AML-193 (cell line): ENCODE measurements around the gene QRFP.

Experiments used
- DNase-seq, 2 experiments: peaks; one replicate each; lab custom pipeline; 2025; lab: John Stamatoyannopoulos, UW

Gene QRFP

DNA sequence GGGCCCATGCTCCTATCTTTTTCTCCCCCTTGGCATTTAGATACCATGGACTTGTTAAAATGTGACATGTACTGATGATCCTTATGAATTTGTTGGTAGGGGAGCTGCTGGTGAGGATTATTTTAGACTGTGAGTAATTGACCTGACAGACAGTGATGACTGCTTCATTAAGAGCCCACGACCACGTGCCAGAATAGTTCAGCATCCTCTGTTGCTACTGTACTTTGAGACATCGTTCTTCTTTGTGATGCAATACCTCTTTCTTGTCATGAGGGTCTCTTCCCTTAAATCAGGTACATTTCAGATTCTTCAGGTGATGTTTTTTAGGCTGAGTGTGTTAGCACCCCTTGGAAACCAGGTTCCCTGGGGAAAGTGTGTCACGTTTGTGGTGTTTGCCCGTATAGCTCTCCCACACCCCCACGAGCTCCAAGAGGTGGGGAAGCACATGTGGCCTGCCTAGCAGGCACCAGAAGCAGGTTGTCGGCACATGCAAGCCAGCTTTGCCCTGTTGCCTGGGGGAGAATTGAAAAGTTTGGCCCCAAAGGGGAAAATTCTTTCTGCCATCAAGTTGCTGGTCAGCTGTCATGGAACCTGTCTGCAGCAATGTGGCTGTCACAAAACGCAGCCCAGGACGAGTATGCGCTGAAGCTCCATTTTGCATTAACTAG, 25.1 kb downstream of the QRFP start:
- DNase-seq, result no peak

GRCh38 chr9:130870491-130871381, 25.9 kb downstream of the QRFP start:
- no peak for DNase-seq

- DNase-seq, result no peak
Observed at GRCh38 chr9:130869250-130869649, 27.4 kb downstream of the QRFP start.

DNA sequence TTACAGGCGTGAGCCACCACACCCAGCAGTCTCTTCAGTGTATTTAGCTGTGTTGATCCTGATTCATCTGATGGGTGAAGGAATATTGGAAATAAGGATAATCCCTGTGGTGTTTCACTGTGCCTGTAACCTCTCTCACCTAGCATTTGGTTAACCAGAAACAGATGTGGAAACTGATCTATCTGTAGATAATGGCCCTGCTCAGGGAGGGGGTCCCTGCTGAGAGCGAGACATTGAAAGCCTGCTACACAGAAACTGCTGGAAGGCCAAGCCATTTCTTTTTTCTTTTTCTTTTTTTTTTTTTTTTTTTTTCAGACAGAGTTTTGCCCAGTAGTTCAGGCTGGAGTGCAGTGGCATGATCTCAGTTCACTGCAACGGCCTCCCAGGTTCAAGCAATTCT, 28.4 kb downstream of the QRFP start:
- DNase-seq, result no peak

- DNase-seq, result no peak
Observed at GRCh38 chr9:130867556-130867955, 29.1 kb downstream of the QRFP start.

DNA sequence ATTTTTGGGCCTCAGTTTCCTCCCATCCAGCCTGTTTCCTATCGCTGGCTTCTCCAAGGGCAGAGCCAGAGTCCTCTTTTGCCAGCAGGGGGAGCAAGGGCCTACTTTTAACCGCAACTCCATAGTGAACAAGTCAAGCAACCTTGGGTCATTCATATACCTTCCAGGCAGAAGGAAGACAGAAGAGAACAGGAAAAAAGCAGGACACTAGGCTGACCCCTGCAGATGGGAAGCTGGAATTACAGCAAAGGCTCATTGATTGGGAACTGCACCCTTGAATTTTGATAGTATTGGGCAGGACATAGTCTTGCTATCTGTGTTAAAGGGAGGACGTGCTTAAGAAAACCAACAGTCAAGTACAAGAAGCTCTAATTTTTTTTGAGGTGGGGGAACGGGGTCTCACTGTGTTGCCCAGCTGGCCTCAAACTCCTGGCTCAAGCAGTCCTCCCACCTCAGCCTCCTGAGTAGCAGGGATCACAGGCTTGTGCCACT, 30.1 kb downstream of the QRFP start:
- peak; percentile 70 to 80 for DNase-seq

DNA sequence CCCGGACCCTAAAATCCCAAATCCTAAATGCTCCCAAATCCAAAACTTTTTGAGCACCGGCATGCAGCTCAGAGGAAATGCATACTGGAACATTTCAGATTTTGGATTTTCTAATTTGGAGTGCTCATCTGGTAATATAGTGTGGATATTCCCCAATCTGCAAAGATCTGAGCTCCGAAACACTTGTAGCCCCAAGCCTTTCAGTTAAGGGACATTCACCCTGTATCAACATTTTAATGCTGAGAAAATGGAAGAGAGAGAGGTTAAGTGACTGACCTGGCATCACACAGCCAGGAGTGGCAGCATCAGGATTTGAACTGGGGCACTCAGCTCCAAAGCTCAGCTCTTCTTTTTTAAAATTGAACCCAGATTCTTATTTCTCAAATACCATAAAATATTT, 30.7 kb downstream of the QRFP start:
- no peak for DNase-seq

DNA sequence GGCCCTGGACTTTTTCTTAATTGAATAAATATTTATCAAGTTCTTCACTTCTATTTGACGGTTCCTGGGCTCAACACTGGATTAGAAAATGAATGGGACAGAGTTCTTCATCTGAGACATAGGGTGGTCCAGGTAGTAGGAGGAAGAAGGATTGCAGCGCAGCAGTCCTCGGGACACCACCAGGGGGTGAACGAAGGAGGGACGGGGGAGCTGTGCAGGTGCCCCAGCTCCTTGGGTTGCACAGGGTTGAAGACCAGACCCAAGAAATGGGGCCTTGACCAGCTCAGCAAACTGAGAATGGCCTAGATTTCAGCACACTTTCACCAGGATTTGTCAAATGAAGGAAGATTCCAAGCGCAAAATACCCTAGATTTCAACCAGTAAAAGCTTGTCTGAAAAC, 32.1 kb downstream of the QRFP start:
- DNase-seq, result no peak

DNA sequence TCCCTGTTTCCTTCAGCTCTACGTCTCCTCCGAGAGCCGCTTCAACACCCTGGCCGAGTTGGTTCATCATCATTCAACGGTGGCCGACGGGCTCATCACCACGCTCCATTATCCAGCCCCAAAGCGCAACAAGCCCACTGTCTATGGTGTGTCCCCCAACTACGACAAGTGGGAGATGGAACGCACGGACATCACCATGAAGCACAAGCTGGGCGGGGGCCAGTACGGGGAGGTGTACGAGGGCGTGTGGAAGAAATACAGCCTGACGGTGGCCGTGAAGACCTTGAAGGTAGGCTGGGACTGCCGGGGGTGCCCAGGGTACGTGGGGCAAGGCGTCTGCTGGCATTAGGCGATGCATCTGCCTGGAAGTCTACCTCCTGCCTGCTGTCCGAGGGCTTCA, 33.9 kb downstream of the QRFP start:
- DNase-seq, result no peak

GRCh38 chr9:130862217-130862616, 34.4 kb downstream of the QRFP start:
- DNase-seq, result no peak

DNA sequence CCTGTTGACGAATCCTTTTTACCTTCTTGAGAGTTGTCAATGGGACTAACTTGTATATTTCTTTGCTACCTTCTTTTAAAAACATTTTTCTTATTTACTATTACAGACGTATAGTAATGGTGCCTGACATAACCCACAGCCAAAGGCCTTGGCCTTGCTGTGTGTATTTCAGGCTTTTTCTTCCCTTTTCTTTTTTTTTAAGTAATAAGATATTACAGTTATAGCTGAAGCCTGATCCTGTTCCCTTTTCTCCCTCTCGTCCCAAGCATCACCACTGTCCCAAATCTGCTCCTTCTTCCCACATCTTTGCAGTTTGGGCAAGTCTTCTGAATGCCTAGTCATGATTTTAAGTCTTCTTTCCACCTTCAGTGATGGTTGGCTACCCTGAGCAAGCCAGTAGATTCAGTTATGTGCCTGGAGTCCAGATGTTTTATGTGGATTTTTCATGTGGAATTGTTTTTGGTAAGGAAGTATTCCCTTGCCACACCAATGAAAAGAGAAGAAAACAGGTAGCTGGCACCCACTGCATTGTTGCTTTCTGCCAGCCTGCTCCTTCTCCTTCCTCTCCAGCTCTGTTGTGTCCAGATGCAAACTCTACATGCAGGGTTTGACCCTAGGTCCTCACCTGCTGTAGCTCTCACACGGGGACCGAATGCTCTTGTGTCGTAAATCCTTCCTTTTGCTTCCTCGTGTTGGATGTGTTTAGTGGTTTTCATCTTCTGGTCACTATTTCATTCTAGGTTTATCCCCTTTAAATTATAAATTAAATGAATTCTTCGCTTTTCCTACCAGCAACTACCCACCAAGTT, 35.0 kb downstream of the QRFP start:
- DNase-seq, result no peak

- DNase-seq, result no peak
Observed at GRCh38 chr9:130860458-130861316, 35.9 kb downstream of the QRFP start.

- DNase-seq, result no peak
Observed at GRCh38 chr9:130858739-130859705, 37.6 kb downstream of the QRFP start.

DNA sequence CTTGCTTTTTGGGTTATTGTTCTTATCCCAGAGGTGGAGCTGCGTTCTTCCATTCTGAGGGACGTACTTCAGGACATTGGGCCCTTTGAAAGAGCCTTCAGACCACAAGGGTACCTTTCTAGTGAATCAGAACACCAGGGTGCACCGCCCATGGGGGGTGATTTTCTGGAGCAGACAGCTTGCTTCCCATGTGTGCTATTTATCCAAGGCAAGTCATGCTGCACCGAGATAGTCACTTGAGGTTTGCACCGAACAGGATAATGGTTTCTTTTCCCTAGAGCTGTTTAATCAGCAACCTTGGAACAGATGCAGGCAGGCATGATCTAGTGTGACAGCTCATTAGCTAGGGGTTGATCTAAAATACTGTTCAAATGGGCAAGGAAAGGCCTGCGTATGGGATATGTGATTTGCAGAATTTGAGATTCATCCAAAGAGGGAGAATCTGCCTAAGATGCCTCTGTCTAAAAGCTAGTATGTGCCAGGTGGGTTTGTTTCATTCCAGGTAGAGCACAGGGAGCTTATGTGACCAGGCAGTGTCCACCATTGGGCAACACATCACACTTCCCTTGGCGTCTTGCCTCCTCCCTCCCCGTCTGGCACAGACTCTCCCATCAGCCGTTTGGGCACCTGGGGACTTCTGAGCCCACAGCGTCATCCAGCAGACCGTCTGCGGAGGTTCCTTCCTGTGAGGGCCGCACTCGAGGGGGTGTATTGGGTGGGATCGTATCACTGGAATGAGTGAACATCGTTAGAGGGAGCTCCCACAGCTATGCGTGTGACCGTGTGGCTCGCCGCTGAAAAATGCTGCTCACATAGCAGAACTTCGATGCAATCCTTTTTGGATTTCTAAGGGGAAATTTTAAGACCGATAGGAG, 38.5 kb downstream of the QRFP start:
- DNase-seq, result no peak

GRCh38 chr9:130856474-130856873, 40.1 kb downstream of the QRFP start:
- no peak for DNase-seq

DNA sequence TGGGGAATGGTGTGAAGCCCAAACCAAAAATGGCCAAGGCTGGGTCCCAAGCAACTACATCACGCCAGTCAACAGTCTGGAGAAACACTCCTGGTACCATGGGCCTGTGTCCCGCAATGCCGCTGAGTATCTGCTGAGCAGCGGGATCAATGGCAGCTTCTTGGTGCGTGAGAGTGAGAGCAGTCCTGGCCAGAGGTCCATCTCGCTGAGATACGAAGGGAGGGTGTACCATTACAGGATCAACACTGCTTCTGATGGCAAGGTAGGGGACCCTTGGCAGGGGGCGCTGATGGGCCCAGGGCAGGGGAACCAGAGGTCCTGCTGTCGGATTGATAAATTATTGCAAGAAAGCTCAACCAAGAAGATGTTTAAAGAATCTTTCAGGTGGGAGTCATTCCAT, 41.8 kb downstream of the QRFP start:
- no peak for DNase-seq

DNA sequence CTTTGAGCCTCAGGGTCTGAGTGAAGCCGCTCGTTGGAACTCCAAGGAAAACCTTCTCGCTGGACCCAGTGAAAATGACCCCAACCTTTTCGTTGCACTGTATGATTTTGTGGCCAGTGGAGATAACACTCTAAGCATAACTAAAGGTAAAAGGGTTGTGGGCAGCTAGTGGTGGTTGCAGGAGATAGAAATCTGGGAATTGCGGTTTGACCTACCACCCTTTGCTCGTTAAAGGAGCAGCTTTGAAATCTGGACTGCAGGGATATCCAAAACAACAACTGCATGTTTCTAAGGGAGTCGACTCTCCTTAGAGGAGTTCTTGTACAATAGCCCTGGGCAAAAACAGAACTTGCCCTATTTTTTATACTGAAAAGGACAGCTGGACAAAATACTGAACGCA, 42.5 kb downstream of the QRFP start:
- DNase-seq, result no peak

DNA sequence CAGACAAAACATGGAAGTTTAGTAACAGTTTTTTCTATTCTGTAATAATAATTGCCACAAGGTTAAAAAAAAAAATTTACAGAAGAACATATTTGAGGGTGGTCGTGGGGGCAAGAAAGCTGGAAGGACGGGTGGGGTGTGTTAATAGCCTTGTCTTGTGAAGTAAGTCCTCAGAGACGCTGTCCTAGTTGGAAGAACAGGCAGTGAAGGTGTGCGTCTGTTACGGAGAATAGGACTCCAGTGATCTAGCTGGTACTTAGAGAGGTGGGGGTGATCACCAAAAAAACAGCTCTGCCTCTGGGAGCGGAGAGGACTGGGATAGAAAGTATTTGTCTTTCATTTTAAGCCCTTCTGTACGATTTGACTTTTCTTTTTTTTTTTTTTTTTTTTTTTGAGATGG, 43.8 kb downstream of the QRFP start:
- DNase-seq, result no peak

DNA sequence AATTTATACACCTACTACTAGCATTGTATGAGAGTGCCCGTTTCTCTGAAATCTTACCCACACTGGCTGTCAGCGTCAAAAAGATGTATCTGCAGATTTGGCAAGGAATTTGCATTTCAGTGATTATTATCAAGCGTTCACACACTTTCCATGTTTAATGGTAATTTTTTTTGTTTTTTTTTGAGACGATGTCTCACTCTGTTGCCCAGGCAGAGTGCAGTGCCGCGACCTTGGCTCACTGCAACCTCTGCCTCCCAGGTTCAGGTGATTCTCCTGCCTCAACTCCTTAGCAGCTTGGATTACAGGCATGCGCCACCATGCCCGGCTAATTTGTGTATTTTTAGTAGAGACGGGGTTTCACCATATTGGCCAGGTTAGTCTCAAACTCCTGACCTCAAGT, 47.3 kb downstream of the QRFP start:
- DNase-seq, result no peak
